Activated CD8-positive, alpha-beta memory T cell treated with anti-CD3 and anti-CD28 coated beads, Interleukin-2, amount 10 ng/mL, durations not matched to agents 7 days and 5 days (primary cell): ENCODE results near the gene FASN. TPM values are rescaled to one million over a fixed set of nuclear protein-coding genes. Genes with fewer than 3 reads are reported as not detected.

Experiments
- ATAC-seq: fragments of 150-1000 bp; cut with Tn5 transposase; one replicate; pipeline ENCODE4 v1.10.0; 2021; ENCODE audit warnings: moderate library complexity
- CTCF ChIA-PET: fragments of 350-600 bp; sonication (Branson Sonifier 250); formaldehyde crosslinking; loops from one replicate; lab custom pipeline; 2021; ENCODE audit warnings: antibody characterized with exemption; lab: Charles Lee
- DNase-seq: peaks from one replicate; pipeline ENCODE4 v3.0.0-alpha.2; 2020
- H3K27ac Mint-ChIP-seq: one replicate; pipeline ENCODE4 v1.8.0; 2021; ENCODE audit warnings: mild to moderate bottlenecking, mixed read lengths
- H3K27me3 Mint-ChIP-seq: one replicate; pipeline ENCODE4 v1.8.0; 2021; ENCODE audit warnings: mixed read lengths
- H3K36me3 Mint-ChIP-seq: one replicate; pipeline ENCODE4 v1.8.0; 2021; ENCODE audit warnings: mild to moderate bottlenecking, mixed read lengths
- H3K4me1 Mint-ChIP-seq: one replicate; pipeline ENCODE4 v1.8.0; 2021; ENCODE audit warnings: mixed read lengths
- H3K4me3 Mint-ChIP-seq: one replicate; pipeline ENCODE4 v1.8.0; 2021; ENCODE audit warnings: mild to moderate bottlenecking, moderate library complexity, mixed read lengths
- H3K9me3 Mint-ChIP-seq: one replicate; pipeline ENCODE4 v1.8.0; 2022; ENCODE audit warnings: low read depth, mixed read lengths
- total RNA-seq, 2 experiments: library from RNA; stranded (reverse); gene quantifications; one replicate each; pipeline ENCODE4 v1.2.3, GENCODE V29; 2021

Gene FASN
- total RNA-seq, 2 experiments from 2014 or later, result 229 to 277 TPM

DNA sequence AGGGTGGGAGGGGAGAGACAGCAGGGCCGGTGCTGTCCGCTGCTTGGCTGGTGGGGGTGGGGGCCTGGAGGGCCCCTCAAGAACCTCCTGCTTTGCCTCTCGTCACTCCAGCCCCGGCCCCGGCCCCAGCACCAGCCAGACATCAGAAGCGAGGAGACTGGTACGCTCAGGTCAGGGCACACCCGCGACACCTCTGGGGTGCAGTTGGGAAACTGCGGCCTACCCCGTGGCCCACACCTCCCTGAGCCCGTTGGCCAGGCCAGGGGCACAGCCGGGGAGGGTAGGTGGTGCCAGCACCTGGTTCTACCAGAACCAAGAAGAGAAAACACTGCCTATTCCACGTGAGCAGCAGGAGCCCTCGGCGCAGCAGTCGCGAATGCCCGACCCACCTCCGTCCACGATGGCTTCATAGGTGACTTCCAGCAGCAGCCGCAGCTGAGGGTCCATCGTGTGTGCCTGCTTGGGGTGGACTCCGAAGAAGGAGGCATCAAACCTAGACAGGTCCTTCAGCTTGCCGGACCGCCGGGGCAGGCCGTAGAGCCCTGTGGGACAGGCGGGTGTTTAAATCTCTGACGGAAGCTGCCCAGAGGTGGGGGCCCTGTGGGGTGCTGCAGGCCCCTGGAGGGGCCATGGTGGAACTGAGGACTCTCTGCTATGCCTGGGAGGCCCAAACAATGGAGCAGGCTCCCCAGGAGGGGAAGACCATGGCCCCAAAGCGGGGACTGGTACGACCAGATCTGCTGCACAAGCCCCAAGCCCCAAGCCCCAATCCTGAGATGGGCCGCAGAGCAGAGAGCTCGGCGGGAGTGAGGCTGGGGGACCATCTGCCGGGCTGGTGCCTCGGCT lies 2.9 kb downstream of the FASN start:
- ATAC-seq (no peak), DNase-seq (no peak)
- Mint-ChIP-seq H3K36me3 (peaks cover 12% of the 10 kb centered on the region), H3K27me3 (no peaks in the 10 kb centered on the region), H3K4me3 (peak overlapping the region; percentile 41), H3K27ac (no peak overlapping the region), H3K9me3 (no peaks in the 10 kb centered on the region), H3K4me1 (peaks cover 13% of the 10 kb centered on the region)
- CTCF ChIA-PET, result no interaction called here

DNA sequence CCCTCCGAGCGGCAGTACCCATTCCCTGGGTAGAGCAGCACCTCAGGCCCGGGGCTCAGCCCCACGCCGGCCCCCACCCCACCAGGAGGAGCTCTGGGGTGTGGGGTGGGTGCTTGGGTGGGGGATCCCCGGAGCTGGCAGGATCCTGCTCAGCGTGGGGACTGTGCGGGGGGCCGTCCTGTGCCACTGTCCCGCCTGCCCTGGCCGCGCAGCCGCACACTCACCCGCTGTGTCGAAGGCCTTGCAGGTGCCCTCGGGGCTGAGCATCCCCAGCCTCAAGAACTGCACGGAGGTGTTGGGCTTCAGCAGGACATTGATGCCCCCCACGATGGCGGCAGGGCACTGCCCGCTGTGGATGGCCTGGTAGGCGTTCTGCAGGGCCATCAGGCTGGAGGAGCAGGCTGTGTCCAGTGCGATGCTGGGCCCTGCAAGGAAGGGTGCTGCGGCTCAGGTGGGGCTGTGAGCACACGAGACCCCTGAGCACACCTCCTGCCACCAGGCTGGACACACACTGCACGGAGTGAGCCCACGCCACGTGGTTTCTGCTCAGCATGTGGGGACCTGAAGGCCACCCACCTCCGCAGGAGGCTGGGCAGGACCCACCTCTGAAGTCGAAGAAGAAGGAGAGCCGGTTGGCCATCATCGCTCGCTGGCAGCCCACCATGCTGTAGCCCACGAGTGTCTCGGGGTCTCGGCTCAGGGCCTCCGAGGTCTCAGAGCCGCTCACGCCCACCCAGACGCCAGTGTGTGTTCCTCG lies 4.9 kb downstream of the FASN start:
- Mint-ChIP-seq H3K27ac (no peak overlapping the region), H3K27me3 (no peaks in the 10 kb centered on the region), H3K4me3 (no peak overlapping the region), H3K9me3 (no peaks in the 10 kb centered on the region), H3K4me1 (peaks cover 8% of the 10 kb centered on the region), H3K36me3 (peaks cover 16% of the 10 kb centered on the region)
- no peak for DNase-seq
- CTCF ChIA-PET, result no interaction called here
- ATAC-seq, result no peak

DNA sequence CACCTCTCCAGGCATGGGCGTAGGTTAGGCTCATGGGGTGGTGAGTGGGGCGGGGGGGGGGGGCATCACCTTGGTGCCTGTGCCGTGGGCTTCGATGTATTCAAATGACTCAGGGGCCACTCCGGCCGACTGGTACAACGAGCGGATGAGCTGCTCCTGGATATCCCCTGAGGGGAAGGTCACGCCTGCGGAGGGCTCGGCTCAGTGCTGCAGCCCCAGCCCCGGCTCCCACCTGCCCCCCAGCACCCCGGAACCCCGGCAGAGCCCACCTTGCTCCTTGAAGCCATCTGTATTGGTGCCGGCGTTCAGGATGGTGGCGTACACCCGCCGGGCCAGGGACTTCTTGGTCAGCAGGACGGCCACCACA lies 5.4 kb downstream of the FASN start:
- Mint-ChIP-seq H3K36me3 (peaks cover 18% of the 10 kb centered on the region), H3K4me3 (no peak overlapping the region), H3K9me3 (no peaks in the 10 kb centered on the region), H3K27ac (no peak overlapping the region), H3K4me1 (peaks cover 8% of the 10 kb centered on the region), H3K27me3 (no peaks in the 10 kb centered on the region)
- DNase-seq, result no peak
- no peak for ATAC-seq
- CTCF ChIA-PET, result no interaction called here

DNA sequence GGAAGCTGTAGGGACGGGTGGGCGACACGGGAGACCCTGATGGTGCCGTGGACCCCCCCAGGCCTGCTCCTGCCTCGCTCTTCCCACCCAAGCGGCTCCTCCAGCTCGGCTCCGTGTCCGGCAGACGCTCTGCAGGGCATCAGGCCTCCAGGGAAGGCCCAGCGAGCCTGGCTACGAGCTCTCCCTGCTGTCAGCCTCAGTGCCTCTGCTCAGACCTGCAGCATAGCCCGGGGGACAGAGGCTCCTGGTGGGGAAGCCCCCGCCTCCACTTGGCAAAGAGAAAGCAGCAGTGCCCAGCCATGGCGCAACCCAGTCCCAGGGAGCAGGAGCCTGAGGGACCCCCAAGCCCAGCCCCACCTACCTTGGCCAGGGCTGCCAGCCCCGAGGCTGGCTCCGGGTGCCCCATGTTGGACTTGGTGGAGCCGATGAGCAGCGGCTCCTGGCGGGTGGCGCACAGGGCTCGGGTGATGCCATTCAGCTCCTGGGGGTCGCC lies 5.9 kb downstream of the FASN start:
- Mint-ChIP-seq H3K36me3 (peaks cover 18% of the 10 kb centered on the region), H3K27me3 (no peaks in the 10 kb centered on the region), H3K4me3 (no peak overlapping the region), H3K27ac (no peak overlapping the region), H3K4me1 (peaks cover 8% of the 10 kb centered on the region), H3K9me3 (no peaks in the 10 kb centered on the region)
- DNase-seq (no peak), ATAC-seq (no peak)
- CTCF ChIA-PET, result no interaction called here

DNA sequence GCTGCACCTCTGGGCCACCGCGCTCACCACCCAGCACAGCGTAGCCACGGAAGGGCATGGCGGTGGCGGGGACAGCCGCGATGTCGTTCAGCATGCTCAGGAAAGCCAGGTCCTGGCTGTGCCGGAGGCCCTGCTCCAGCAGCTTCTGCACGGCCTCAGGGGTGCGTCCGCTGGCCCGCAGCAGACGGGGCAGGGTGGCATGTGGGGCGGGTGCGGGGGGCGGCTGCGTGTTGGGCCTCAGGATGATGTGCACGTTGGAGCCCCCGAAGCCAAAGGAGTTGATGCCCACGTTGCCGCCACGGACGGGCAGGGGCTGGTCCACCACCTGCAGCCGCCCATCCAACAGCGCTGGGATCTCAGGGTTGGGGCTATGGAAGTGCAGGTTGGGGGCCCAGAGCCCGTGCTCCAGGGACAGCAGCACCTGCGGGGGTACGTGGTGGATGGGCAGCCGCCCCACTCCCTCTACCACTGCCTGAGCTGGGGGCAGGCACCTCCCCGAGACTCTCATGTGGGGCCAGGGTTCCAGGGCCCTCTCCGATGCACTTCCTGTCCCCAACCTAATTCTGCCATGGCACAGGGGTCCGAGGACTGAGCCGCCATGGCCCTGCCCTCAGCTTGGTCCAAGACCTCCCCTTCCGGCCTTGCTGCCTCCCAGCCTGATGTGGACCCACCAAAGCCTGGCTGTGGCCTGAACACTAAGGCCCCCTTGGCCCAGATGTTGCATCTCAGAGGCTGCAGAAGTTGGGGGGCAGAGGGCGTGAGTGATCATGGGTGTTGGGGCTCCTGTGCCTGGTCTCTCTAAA lies 6.6 kb downstream of the FASN start:
- peaks cover 18% of the 10 kb centered on the region for H3K36me3 Mint-ChIP-seq
- no peak for ATAC-seq
- DNase-seq, result no peak
- no peak overlapping the region for H3K27ac Mint-ChIP-seq
- H3K4me3 Mint-ChIP-seq, result no peak overlapping the region
- H3K27me3 Mint-ChIP-seq, result no peaks in the 10 kb centered on the region
- CTCF ChIA-PET, result no interaction called here
- H3K9me3 Mint-ChIP-seq, result no peaks in the 10 kb centered on the region
- peaks cover 8% of the 10 kb centered on the region for H3K4me1 Mint-ChIP-seq

DNA sequence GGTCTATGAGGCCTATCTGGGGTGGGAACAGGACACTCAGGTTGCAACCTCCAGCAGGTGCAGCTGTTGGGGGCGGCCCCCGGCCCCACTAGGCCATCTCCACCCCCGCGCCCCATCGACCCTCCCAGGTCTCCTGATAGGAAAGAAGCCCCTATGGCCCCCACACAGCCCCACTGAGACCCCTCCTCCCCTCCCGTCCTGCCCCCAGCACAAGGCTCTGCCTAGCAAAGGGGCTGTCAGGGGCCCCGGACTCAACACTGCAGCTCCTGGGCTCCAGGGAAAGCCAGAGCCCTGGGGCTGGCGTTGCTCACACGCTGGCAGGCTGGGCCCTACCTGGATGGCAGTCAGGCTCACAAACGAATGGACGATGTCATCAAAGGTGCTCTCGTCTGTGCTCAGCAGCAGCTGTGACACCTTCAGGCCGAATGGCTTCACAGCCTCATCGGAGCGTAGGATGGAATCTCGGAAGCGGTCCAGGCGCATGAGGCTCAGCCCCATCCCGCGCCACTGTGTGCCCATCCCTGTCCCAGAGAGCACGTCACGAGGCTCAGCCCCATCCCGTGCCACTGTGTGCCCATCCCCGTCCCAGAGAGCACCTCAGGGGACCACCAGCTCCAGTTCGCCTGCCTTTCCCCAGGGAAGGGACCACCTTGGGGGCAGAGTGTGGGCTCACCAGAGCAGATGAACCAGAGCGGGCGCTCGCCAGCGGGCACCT lies 7.3 kb downstream of the FASN start:
- Mint-ChIP-seq H3K4me3 (no peak overlapping the region), H3K9me3 (no peaks in the 10 kb centered on the region), H3K36me3 (peaks cover 17% of the 10 kb centered on the region), H3K27ac (no peak overlapping the region), H3K4me1 (peaks cover 1% of the 10 kb centered on the region), H3K27me3 (no peaks in the 10 kb centered on the region)
- CTCF ChIA-PET, result no interaction called here
- DNase-seq (no peak), ATAC-seq (no peak)

DNA sequence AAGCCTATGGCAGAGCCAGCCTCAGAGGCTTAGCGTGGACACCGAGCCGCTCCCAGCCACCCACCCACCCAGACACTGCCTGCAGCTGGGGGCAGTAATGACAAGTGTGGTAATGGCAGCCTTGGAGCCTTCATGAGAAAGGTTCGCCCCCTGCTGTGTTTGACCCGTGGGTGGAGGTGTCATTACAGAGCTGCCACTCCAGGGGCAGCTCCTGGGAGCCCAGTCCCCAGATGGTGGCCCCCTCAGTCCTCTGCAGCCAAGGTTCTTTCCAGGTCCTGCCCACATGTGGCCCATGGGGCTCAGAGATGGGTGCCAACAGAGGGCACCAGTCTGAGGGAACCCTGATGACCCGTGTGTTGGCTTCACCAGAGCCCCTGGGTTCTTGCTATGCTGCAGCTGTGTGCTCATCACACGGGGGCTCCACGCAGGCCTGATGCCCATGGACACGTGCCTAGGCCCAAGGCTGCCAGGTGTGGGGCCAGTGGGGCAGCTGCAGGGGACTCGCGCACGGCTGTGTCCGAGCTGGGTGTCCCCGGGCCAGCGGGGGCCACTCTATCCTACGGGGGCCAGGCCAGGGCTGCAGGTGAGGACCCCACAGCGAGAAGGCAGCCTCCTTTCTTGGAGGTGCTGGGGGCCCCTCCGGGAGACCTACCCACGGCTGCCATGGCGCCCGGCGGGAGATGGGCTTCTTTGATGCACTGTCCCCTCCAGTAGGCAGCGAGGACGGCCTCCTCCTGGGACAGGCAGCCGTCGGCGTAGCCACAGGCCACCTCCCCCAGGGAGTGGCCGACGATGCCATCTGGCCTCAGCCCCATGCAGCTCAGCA lies 8.1 kb downstream of the FASN start:
- no peak overlapping the region for H3K4me3 Mint-ChIP-seq
- no peaks in the 10 kb centered on the region for H3K27me3 Mint-ChIP-seq
- DNase-seq (no peak), ATAC-seq (no peak)
- peaks cover 17% of the 10 kb centered on the region for H3K36me3 Mint-ChIP-seq
- CTCF ChIA-PET, result no interaction called here
- no peaks in the 10 kb centered on the region for H3K4me1 Mint-ChIP-seq
- no peaks in the 10 kb centered on the region for H3K9me3 Mint-ChIP-seq
- no peak overlapping the region for H3K27ac Mint-ChIP-seq

DNA sequence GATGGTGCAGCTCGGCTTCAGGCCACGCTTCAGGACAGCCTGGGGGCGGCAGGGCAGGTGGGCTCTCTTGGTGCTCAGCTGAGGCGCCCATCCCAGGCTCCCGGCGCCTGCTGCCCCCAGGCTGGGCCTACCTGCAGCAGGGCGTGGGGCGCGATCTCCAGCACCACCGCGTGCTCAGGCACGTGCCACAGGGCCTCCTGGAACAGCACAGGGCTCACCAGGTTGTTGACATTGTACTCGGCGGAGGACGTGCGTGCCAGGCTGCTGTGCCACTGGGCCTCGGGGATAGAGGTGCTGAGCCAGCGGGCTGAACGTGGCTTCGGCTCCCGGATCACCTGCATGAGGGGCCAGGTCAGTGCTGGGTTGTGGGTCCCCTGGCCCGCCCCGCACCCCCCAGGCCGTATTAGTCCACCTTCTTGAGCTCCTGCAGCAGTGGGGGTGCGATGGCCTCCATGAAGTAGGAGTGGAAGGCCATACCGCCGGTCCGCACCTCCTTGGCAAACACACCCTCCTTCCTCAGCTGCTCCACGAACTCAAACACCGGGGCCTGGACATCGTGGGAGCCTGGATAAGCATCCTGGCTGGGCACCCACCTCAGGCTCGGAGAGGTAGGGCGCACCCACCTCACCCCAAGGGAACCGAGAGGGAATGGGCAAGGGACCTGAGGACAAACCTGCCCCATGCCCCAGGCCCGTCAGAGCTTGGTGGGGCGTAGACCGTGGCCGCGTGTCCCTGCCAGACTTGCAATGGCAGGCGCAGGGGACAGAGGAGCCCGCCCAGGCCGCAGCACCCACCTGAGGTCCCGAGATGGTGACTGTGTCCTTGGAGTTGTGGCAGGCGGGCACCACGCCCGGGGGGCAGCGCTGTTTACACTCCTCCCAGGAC lies 9.0 kb downstream of the FASN start:
- Mint-ChIP-seq H3K9me3 (no peaks in the 10 kb centered on the region), H3K36me3 (peaks cover 21% of the 10 kb centered on the region), H3K27me3 (no peaks in the 10 kb centered on the region), H3K4me3 (no peak overlapping the region), H3K4me1 (no peaks in the 10 kb centered on the region), H3K27ac (no peak overlapping the region)
- ATAC-seq (no peak), DNase-seq (no peak)
- CTCF ChIA-PET, result no interaction called here

DNA sequence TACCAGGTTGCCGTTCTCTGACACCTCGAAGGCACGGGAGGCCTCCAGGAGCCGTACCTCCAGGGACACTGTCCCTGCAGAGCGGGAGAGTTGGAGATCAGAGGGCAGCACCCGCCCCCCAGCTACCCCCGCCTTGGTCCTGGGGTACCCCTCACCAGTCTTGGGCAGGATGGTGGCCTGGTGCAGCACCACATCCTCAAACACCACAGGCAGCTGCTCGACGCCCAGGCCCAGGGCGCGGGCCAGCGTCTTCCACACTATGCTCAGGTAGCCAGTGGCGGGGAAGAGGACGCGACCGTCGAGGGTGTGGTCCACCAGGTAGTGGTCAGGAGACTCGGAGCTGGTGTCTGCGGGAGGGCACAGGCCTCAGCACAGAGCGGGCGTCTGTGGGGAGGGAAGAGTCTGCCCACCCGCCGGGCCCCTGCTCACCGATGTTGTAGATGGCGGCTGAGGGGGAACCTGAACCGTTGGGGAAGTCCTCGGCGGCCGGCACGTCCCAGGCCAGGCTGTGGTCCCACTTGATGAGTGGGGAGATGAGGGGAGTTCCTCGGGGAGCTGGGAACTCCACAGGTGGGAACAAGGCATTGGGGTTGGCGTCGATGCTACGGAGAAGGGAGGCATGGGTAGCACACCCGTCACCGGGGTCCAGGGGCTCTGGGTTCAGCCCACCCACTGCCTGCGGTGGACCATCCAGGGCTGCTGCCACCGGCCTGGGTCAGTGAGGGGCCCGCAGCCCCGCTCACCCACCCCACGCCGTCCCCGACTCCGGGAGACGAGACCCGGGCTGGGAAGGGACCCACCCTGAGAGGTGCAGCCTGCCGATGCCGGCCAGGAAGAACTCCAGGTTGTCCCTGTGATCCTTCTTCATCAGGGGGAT lies 9.8 kb downstream of the FASN start:
- ATAC-seq, result no peak

DNA sequence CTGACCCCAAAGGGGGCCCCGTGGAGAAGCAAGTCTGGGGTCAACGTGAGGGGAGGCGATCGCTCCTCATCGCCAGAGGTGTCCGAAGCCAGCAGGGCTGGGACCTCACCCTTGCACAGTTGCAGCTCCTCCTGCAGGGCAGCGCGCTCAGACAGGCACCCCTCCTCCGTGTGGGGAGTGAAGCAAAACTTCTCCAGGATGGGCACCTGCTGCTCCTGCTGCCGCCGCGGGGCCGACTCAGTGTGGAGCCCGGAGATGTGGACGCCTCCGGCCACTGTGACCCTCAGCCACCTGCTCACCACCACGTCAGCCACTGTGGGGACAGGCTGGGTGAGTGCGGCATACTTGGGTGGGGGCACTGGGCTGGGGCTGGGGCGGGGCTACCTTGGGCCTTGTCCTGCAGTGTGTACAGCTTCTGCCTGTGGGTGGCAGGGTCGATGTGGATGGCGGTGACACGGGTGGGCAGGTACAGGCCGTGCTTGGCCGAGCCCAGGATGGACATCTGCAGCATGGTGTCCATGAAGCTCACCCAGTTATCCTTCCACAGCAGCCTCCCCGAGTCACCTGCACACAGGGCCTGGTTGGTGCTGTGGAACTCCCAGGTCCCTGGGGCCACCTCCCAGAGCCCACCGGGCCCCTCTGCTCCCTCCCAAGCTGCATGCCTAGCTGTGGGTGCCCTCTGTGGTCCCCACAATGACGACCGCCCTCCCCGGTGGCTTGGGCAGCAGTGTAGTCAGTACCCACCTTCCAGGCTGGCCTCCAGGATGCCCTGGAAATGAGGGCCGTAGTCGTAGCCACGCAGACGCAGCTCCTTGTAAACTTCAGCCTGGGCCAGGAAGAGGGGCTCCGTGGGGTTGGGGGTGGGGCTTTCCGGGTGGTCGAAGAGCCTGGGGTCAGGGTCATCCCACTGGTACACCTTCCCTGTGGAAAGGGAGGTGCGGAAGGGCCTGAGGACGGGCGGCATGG lies 10.8 kb downstream of the FASN start:
- Mint-ChIP-seq H3K27ac (no peak overlapping the region), H3K4me3 (no peak overlapping the region), H3K27me3 (no peaks in the 10 kb centered on the region), H3K36me3 (peaks cover 23% of the 10 kb centered on the region), H3K4me1 (no peaks in the 10 kb centered on the region), H3K9me3 (no peaks in the 10 kb centered on the region)
- DNase-seq (no peak), ATAC-seq (no peak)
- CTCF ChIA-PET, result no interaction called here

More for the DNA sequence above, 9.8 kb downstream of the FASN start:
- H3K27me3 Mint-ChIP-seq, result no peaks in the 10 kb centered on the region
- CTCF ChIA-PET, result no interaction called here
- no peak for DNase-seq
- no peak overlapping the region for H3K4me3 Mint-ChIP-seq
- H3K36me3 Mint-ChIP-seq, result peaks cover 21% of the 10 kb centered on the region
- no peaks in the 10 kb centered on the region for H3K9me3 Mint-ChIP-seq
- no peaks in the 10 kb centered on the region for H3K4me1 Mint-ChIP-seq
- no peak overlapping the region for H3K27ac Mint-ChIP-seq
